NCI-H2029 treated with DMSO at 0.1 percent for 48 hours (cell line): Measurements from ENCODE around the gene EPHA1.

Experiments
- DNase-seq: peaks from one replicate; lab custom pipeline; 2025; lab: John Stamatoyannopoulos, UW

EPHA1 gene

GRCh38 chr7:143346018-143346417 is 62.6 kb downstream of the EPHA1 start:
- no peak for DNase-seq

DNA sequence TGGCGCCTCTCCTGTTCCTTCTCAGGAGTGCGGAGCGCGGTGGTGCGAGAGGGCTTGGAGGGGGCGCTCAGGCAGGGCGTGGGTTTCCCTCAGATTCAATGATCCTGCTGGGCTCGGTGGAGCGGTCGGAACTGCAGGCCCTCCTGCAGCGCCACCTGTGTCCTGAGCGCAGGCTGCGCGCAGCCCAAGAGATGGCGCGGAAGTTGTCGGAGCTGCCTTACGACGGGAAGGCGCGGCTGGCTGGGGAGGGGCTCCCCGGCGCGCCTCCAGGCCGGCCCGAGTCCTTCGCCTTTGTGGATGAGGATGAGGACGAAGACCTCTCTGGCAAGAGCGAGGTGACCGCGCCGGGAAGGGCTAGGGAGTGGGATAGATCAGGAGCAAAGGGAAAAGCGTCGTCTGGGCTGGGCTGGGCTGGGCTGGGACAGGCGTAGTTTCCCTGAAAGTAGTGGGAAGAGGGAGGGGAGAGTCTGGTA is 63.2 kb downstream of the EPHA1 start:
- no peak for DNase-seq

GRCh38 chr7:143343596-143343995 is 65.1 kb downstream of the EPHA1 start:
- DNase-seq: no peak

- no peak for DNase-seq
These were observed 66.8 kb downstream of the EPHA1 start for GRCh38 chr7:143341842-143342241.
